Keratinocyte (primary cell): ENCODE data around the gene RNF227. TPM values are rescaled to one million over a fixed set of nuclear protein-coding genes. Genes with fewer than 3 reads are reported as not detected.

Experiments used
- DNase-seq: peaks from one replicate; pipeline ENCODE4 v3.0.0-alpha.2; 2011; ENCODE audit warnings: low read depth, missing footprints, low spot score
- FAIRE-seq: peaks from 2 replicates; lab custom pipeline; 2011; peaks lifted over from hg19 to GRCh38; lab: Jason Lieb, UNC
- H2AFZ ChIP-seq: 2 replicates; pipeline ENCODE4 v1.6.0; 2012; ENCODE audit warnings: low read length, control low read depth, inconsistent platforms; ENCODE audit not compliant: control insufficient read depth
- H3K27ac ChIP-seq: 2 replicates; pipeline ENCODE4 v1.5.1; 2011; ENCODE audit warnings: low read length; ENCODE audit not compliant: control insufficient read depth, insufficient read depth
- H3K27me3 ChIP-seq: 3 replicates; pipeline ENCODE4 v1.6.0; 2011; ENCODE audit warnings: low read length; ENCODE audit not compliant: control insufficient read depth, insufficient read depth; ENCODE audit errors: extremely low read depth
- H3K36me3 ChIP-seq, 2 experiments: 2 replicates in 1 of 2; 3 replicates in 1 of 2; pipeline ENCODE4 v1.5.1; 2011; ENCODE audit warnings: low read length in 2 of 2, mild to moderate bottlenecking in 1 of 2; ENCODE audit not compliant: control insufficient read depth in 2 of 2, insufficient read depth in 2 of 2; ENCODE audit errors: extremely low read depth in 1 of 2
- H3K4me1 ChIP-seq: 3 replicates; pipeline ENCODE4 v1.5.1; 2011; ENCODE audit warnings: low read length; ENCODE audit not compliant: control insufficient read depth, insufficient read depth; ENCODE audit errors: extremely low read depth
- H3K4me2 ChIP-seq: 3 replicates; pipeline ENCODE4 v1.6.0; 2011; ENCODE audit warnings: low read depth, low read length; ENCODE audit not compliant: control insufficient read depth, insufficient read depth; ENCODE audit errors: extremely low read depth
- H3K4me3 ChIP-seq, 3 experiments: fragments of 200-600 bp in 1 of 3; sonication (generic) in 1 of 3; 2 replicates in 2 of 3; 3 replicates in 1 of 3; pipeline ENCODE4 v1.5.1; 2011 to 2016; ENCODE audit warnings: low read length in 3 of 3, mild to moderate bottlenecking in 3 of 3, control low read depth in 2 of 3, inconsistent platforms in 1 of 3, low read depth in 1 of 3, mixed read lengths in 1 of 3, mixed run types in 1 of 3, moderate library complexity in 1 of 3; ENCODE audit not compliant: control insufficient read depth in 2 of 3, insufficient read depth in 2 of 3; ENCODE audit errors: extremely low read depth in 1 of 3
- H3K79me2 ChIP-seq: 2 replicates; pipeline ENCODE4 v1.6.0; 2012; ENCODE audit warnings: low read length; ENCODE audit not compliant: control insufficient read depth, insufficient read depth
- H3K9ac ChIP-seq: 3 replicates; pipeline ENCODE4 v1.6.0; 2011; ENCODE audit warnings: low read length; ENCODE audit not compliant: control insufficient read depth, insufficient read depth; ENCODE audit errors: extremely low read depth
- H3K9me1 ChIP-seq: 3 replicates; pipeline ENCODE4 v1.6.0; 2011; ENCODE audit warnings: low read length; ENCODE audit not compliant: control insufficient read depth, insufficient read depth; ENCODE audit errors: extremely low read depth
- H3K9me3 ChIP-seq: 2 replicates; pipeline ENCODE4 v1.5.1; 2012; ENCODE audit warnings: low read depth, low read length; ENCODE audit not compliant: control insufficient read depth
- H4K20me1 ChIP-seq: 3 replicates; pipeline ENCODE4 v1.6.0; 2011; ENCODE audit warnings: low read length; ENCODE audit not compliant: control insufficient read depth, insufficient read depth; ENCODE audit errors: extremely low read depth
- EZH2 ChIP-seq: IDR thresholded peaks from one replicate; pipeline ENCODE4 v1.6.1; 2012; ENCODE audit warnings: inconsistent platforms, mild to moderate bottlenecking, low read length, moderate library complexity
- dilution Hi-C: fragments of 300-500 bp; cut with MboI; formaldehyde crosslinking; loops from one replicate; pipeline ENCODE4 v1.7.0; 2020; ENCODE audit warnings: low sequenced_read_pairs; ENCODE audit not compliant: extremely low pct_ligation_motif_present
- polyA plus RNA-seq, 5 experiments: library from polyadenylated mRNA; depleted of rRNA in 3 of 5; stranded (reverse) in 3 of 5; stranded (forward) in 1 of 5; unstranded in 1 of 5; fragments of >200 nt; gene quantifications; 1 replicate in 1 of 5; 2 replicates in 3 of 5; 3 replicates in 1 of 5; pipeline versions ENCODE4 v1.2.1 to v1.2.3, GENCODE V29; 2011 to 2012; ENCODE audit warnings: missing spikeins in 2 of 5, low read depth in 1 of 5, low replicate concordance in 1 of 5
- TF ChIP-seq, protein P1 (sequence below), 3 experiments: IDR thresholded peaks in 1 of 3; conservative IDR thresholded peaks in 1 of 3; optimal IDR thresholded peaks in 1 of 3; 2 replicates in 2 of 3; 3 replicates in 1 of 3; pipeline versions ENCODE3 to v1.5.1; 2011; ENCODE audit warnings: low read length in 3 of 3, mild to moderate bottlenecking in 3 of 3, moderate library complexity in 2 of 3, control low read depth in 1 of 3, inconsistent platforms in 1 of 3; ENCODE audit not compliant: insufficient read depth in 2 of 3; ENCODE audit errors: extremely low read depth in 1 of 3

Gene RNF227
- polyA plus RNA-seq, 1 donor (not counting 4 experiments of a cell fraction or from before 2014, with no cell fraction given): 3.6 TPM

DNA sequence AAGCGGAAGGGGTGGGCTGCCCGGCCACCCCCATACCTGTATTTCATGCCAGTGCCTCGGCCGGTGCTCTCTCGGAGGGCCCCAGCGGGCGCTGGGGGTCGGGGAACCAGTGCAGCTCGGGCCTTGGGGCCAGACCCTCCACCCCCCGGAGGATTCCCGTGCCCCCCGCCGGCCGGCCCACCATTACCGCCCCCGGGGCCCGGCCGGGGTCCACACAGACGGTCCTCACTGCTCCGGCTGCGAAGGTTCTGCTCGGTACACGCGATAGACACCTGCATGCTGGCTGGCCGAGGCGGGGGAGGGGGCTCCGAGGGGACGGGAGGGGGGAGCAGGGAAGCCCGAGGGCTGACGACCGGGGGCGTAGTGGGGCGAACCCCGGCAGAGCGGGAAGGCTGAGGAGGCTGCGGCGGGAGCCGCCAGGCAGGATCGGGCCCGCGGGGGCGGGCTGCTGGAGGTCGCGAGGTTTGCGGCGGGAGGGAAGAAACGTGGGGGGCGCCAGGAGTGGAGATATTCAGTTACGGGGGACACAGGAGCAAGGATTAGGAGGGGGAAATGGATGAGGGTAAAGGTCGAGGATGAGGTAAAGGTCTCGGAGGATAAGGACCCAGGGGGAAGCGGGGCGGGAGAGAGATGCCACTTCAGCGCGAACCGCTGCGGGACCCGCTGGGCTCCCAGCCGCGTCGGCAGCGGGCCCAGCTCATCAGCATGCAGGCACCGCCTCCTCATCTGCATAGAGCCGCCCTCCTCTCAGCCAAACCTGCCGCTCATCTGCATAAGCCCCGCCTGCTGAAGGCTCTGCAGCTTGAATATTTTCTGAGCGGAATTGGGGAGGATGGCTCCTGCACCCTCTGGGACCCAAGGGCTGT is 13.3 kb upstream of the RNF227 start, which contains the start of gene KCNAB3:
Gene KCNAB3, minus strand, starts transcription at position 699 of the 866 bp plus-strand sequence. Its CDS starts 421 bp downstream, at position 278.
- dilution Hi-C loops: no loop called here
- Histone ChIP-seq H3K9me1 (peaks cover 4% of the 10 kb centered on the region), H3K4me2 (peak within 1 kb of the TSS; percentile 88), H3K4me3 (peak within 1 kb of the TSS in 1 of 3 experiments; percentile 34), H3K36me3 (peaks cover 4 to 9% of the 10 kb centered on the region in 2 experiments), H3K27me3 (no peaks in the 10 kb centered on the region), H3K27ac (no peak within 1 kb of the TSS), H3K79me2 (peaks cover 32% of the 10 kb centered on the region), H3K9me3 (no peaks in the 10 kb centered on the region), H4K20me1 (no peaks in the 10 kb centered on the region), H2AFZ (no peak within 1 kb of the TSS), H3K9ac (peak within 1 kb of the TSS; percentile 33), H3K4me1 (peaks cover 18% of the 10 kb centered on the region)
- FAIRE-seq (no peak), DNase-seq (no peak)
- TF ChIP-seq EZH2: no peak
- TF ChIP-seq, protein P1, sequence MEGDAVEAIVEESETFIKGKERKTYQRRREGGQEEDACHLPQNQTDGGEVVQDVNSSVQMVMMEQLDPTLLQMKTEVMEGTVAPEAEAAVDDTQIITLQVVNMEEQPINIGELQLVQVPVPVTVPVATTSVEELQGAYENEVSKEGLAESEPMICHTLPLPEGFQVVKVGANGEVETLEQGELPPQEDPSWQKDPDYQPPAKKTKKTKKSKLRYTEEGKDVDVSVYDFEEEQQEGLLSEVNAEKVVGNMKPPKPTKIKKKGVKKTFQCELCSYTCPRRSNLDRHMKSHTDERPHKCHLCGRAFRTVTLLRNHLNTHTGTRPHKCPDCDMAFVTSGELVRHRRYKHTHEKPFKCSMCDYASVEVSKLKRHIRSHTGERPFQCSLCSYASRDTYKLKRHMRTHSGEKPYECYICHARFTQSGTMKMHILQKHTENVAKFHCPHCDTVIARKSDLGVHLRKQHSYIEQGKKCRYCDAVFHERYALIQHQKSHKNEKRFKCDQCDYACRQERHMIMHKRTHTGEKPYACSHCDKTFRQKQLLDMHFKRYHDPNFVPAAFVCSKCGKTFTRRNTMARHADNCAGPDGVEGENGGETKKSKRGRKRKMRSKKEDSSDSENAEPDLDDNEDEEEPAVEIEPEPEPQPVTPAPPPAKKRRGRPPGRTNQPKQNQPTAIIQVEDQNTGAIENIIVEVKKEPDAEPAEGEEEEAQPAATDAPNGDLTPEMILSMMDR (optimal IDR thresholded peaks at IDR 0.05 in 1 of 3, IDR thresholded peaks at IDR 0.05 in 1 of 3, conservative IDR thresholded peaks at IDR 0.05 in 1 of 3; ENCODE audit: extremely low read depth in 1 of 3, insufficient read depth in 2 of 3, low read length in 3 of 3): no peak

DNA sequence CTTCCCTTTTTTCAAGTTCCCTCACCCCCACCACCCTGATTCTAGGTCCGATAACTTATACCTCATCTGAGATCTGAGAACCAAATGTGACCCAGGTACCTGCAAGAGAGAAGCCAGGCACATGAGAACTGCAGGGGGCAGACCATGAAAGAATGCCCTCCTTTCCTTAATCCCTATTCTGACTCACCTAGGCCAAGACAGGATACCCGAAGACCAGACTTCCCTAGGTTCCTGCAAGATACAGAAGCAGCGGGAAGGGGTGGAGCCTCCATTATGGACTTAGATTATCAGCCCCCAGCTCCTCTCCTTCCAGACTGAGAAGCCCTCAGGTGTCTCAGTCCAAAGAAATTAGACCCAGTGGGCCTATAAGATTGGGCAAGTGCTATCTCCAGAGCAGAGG is 11.5 kb upstream of the RNF227 start:
- Histone ChIP-seq H3K9ac (no peak overlapping the region), H4K20me1 (no peaks in the 10 kb centered on the region), H3K4me3 (no peak overlapping the region), H3K79me2 (peaks cover 19% of the 10 kb centered on the region), H3K4me2 (no peak overlapping the region), H3K9me1 (no peaks in the 10 kb centered on the region), H3K27ac (no peak overlapping the region), H3K27me3 (no peaks in the 10 kb centered on the region), H3K4me1 (peaks cover 10% of the 10 kb centered on the region), H3K9me3 (no peaks in the 10 kb centered on the region), H2AFZ (no peak overlapping the region), H3K36me3 (peaks cover 4 to 6% of the 10 kb centered on the region in 2 experiments)
- DNase-seq (no peak), FAIRE-seq (no peak)
- dilution Hi-C loops: no loop called here
- TF ChIP-seq, protein P1 (optimal IDR thresholded peaks at IDR 0.05 in 1 of 3, IDR thresholded peaks at IDR 0.05 in 1 of 3, conservative IDR thresholded peaks at IDR 0.05 in 1 of 3; ENCODE audit: extremely low read depth in 1 of 3, insufficient read depth in 2 of 3, low read length in 3 of 3): no peak
- no peak for TF ChIP-seq EZH2
